CD4-positive, CD25-positive, alpha-beta regulatory T cell (primary cell): ENCODE data around the gene PHC3. TPM values are rescaled to one million over a fixed set of nuclear protein-coding genes. Genes with fewer than 3 reads are reported as not detected.

Experiments
- ATAC-seq, 2 donors: fragments of 150-1000 bp; cut with Tn5 transposase; one replicate each; pipeline ENCODE4 v1.10.0; 2021; ENCODE audit warnings: low read depth in 2 of 2, moderate number of reproducible peaks in 2 of 2, moderate library complexity in 1 of 2
- DNase-seq, 3 donors: peaks; one replicate each; pipeline versions ENCODE4 v3.0.0 to v3.0.0-alpha.2; 2012 to 2022; ENCODE audit warnings: mixed read lengths in 1 of 3
- H3K27ac ChIP-seq: one replicate; pipeline ENCODE4 v1.7.0; 2013; ENCODE audit warnings: mild to moderate bottlenecking, low read length; ENCODE audit not compliant: insufficient read depth, poor library complexity, severe bottlenecking
- H3K27me3 ChIP-seq: one replicate; pipeline ENCODE4 v1.7.0; 2013; ENCODE audit warnings: low read length; ENCODE audit not compliant: control insufficient read depth, insufficient read depth
- H3K36me3 ChIP-seq: one replicate; pipeline ENCODE4 v1.7.0; 2013; ENCODE audit warnings: mild to moderate bottlenecking, low read length, moderate library complexity; ENCODE audit not compliant: control insufficient read depth, insufficient read depth
- H3K4me1 ChIP-seq: 2 replicates; pipeline ENCODE4 v1.7.0; 2013; ENCODE audit warnings: mild to moderate bottlenecking, low read length; ENCODE audit not compliant: insufficient read depth, control insufficient read depth, poor library complexity, severe bottlenecking
- H3K4me3 ChIP-seq: one replicate; pipeline ENCODE4 v1.7.0; 2013; ENCODE audit warnings: low read depth, mild to moderate bottlenecking, low read length, moderate library complexity
- H3K9me3 ChIP-seq, 2 experiments: 1 replicate in 1 of 2; 2 replicates in 1 of 2; pipeline ENCODE4 v1.7.0; 2013; ENCODE audit warnings: low read length in 2 of 2, mild to moderate bottlenecking in 1 of 2, moderate library complexity in 1 of 2; ENCODE audit not compliant: control insufficient read depth in 2 of 2
- H3K27ac Mint-ChIP-seq, 3 donors: one replicate each; pipeline ENCODE4 v1.8.0; 2020 to 2022; ENCODE audit warnings: mild to moderate bottlenecking in 3 of 3, mixed read lengths in 3 of 3, moderate library complexity in 2 of 3
- H3K27me3 Mint-ChIP-seq: one replicate; pipeline ENCODE4 v1.8.0; 2022; ENCODE audit warnings: mild to moderate bottlenecking, mixed read lengths
- H3K36me3 Mint-ChIP-seq: one replicate; pipeline ENCODE4 v1.8.0; 2020; ENCODE audit warnings: mixed read lengths
- H3K4me1 Mint-ChIP-seq, 4 donors: one replicate each; pipeline ENCODE4 v1.8.0; 2020 to 2022; ENCODE audit warnings: mixed read lengths in 4 of 4, mild to moderate bottlenecking in 1 of 4
- H3K4me3 Mint-ChIP-seq, 4 donors: one replicate each; pipeline ENCODE4 v1.8.0; 2020 to 2022; ENCODE audit warnings: mild to moderate bottlenecking in 4 of 4, mixed read lengths in 4 of 4, moderate library complexity in 3 of 4
- H3K9me3 Mint-ChIP-seq, 7 donors: one replicate each; pipeline ENCODE4 v1.8.0; 2020 to 2022; ENCODE audit warnings: mixed read lengths in 7 of 7, mild to moderate bottlenecking in 3 of 7, moderate library complexity in 2 of 7
- polyA plus RNA-seq, 4 donors: library from polyadenylated mRNA; unstranded; fragments of 300-500 nt; fragmentation: Illumina TruSeq; gene quantifications; one replicate each; pipeline ENCODE4 v1.2.3, GENCODE V29; 2021
- total RNA-seq: library from RNA; stranded (reverse); gene quantifications from one replicate; pipeline ENCODE4 v1.2.3, GENCODE V29; 2022

Gene PHC3
- total RNA-seq (177 TPM), polyA plus RNA-seq (10 to 100 TPM; 38.5 to 50.1 (median 42.7) TPM)

- Histone ChIP-seq H3K27me3 (no peaks in the 10 kb centered on the region), H3K9me3 (no peaks in the 10 kb centered on the region), H3K27ac (peak within 1 kb of the TSS; percentile 98), H3K4me1 (peaks cover 50% of the 10 kb centered on the region), H3K4me3 (peak within 1 kb of the TSS; percentile 96), H3K36me3 (peaks cover 21% of the 10 kb centered on the region)
- H3K36me3 Mint-ChIP-seq: peaks cover 23% of the 10 kb centered on the region
- ATAC-seq (peak; percentile 65 to 68), DNase-seq (peak; percentile 86 to 93 (median 91))
- no peaks in the 10 kb centered on the region for H3K9me3 Mint-ChIP-seq
- H3K4me3 Mint-ChIP-seq: peak within 1 kb of the TSS; percentile 97 to 99 (median 98)
- H3K27ac Mint-ChIP-seq: peak within 1 kb of the TSS; percentile 98 to 100 (median 100)
- H3K4me1 Mint-ChIP-seq: peaks cover 20 to 40% (median 30%) of the 10 kb centered on the region in 4 donors
- peaks cover 4% of the 10 kb centered on the region for H3K27me3 Mint-ChIP-seq
Measured at GRCh38 chr3:170180908-170181885, at the start of gene PHC3. PHC3 (minus strand) TSS chr3:170181733; CDS start chr3:170181715, 18 bp downstream.

DNA sequence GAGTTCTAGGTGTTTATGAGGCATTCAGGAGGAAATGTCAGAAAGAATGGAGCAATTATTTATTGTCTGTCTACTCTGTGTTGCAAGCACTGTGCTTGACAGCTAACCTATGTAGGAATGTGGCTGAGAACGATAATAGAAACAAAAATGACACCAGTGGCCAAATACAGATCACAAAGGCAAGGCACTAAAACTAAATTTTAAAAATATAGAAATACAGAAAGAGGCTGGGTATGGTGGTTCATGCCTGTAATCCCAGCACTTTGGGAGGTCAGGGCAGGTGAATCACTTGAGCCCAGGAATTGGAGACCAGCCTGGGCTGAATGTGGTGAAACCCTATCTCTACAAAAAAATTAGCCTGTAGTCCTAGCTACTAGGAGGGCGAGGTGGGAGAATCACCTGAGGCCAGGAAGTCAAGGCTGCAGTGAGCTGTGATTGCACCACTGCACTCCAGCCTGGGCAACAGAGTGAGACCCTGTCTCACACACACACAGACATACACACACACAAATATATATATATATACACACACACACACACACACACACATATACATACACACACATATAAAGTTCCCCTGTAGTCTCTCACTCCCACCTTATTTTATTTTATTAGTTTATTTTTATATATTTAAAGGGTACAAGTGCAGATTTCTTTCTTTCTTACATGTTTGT lies 46.7 kb upstream of the PHC3 start:
- Histone ChIP-seq H3K9me3 (no peaks in the 10 kb centered on the region), H3K27ac (no peak overlapping the region), H3K27me3 (no peaks in the 10 kb centered on the region), H3K4me1 (peaks cover 10% of the 10 kb centered on the region), H3K36me3 (no peaks in the 10 kb centered on the region), H3K4me3 (no peak overlapping the region)
- H3K36me3 Mint-ChIP-seq: no peaks in the 10 kb centered on the region
- H3K4me1 Mint-ChIP-seq: peaks cover 27 to 54% (median 43%) of the 10 kb centered on the region in 4 donors
- DNase-seq: no peak
- no peak for ATAC-seq
- peak overlapping the region in 1 of 3 donors; percentile 0 for H3K27ac Mint-ChIP-seq
- no peak overlapping the region for H3K4me3 Mint-ChIP-seq
- no peaks in the 10 kb centered on the region for H3K9me3 Mint-ChIP-seq
- H3K27me3 Mint-ChIP-seq: no peaks in the 10 kb centered on the region

DNA sequence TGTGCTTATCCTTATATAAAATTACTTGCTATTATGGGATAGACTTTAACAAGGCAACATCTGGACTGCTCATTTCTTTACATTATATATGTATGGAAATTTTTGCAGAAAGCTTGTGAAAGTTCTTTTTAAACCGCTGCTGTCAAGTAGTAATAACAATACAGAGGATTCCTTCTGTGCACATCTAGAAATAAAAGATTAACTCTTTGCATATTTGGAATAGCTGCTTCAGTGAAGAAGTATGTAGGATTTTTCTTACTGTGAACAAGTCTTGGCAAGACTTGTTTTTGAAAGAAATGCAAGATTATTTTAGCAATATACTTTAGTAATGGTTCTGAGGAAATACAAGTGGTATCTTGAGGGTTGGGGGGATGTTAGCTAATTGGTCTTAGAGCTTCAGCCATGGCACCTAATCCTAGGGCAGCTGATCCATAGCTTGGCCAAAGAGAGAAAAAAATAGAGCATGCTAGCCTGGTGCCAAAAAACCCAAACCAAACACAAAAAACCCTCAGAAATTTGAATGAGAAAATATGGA lies 45.0 kb upstream of the PHC3 start:
- DNase-seq: no peak
- H3K4me1 Mint-ChIP-seq: peaks cover 27 to 57% (median 48%) of the 10 kb centered on the region in 4 donors
- H3K9me3 Mint-ChIP-seq: no peaks in the 10 kb centered on the region
- H3K27ac Mint-ChIP-seq: peak overlapping the region in 1 of 3 donors; percentile 4
- H3K4me3 Mint-ChIP-seq: no peak overlapping the region
- H3K36me3 Mint-ChIP-seq: no peaks in the 10 kb centered on the region
- no peak overlapping the region for H3K27ac ChIP-seq
- no peaks in the 10 kb centered on the region for H3K27me3 ChIP-seq
- H3K27me3 Mint-ChIP-seq: no peaks in the 10 kb centered on the region
- no peak overlapping the region for H3K4me3 ChIP-seq
- H3K9me3 ChIP-seq: no peaks in the 10 kb centered on the region
- H3K36me3 ChIP-seq: no peaks in the 10 kb centered on the region
- ATAC-seq: no peak
- H3K4me1 ChIP-seq: peaks cover 20% of the 10 kb centered on the region

DNA sequence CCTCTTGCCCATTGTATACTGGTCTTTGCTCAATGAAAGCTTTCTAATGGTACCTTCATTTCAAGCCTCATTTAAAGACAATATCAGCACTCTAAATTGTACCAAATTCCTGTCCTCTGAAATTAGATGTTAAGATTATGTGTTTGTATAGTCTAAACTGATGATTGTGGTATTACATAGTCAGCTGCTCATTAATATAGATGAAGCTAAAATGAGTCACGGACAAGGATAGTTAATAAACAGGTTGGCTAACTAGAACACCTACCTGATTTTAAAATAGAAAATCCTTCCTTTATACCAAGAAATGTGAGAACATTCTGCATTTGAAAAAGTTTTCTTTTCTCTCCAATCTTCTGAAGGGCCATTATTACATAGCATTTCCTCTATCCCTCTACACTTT lies 43.6 kb upstream of the PHC3 start:
- Histone ChIP-seq H3K27ac (no peak overlapping the region), H3K36me3 (no peaks in the 10 kb centered on the region), H3K4me1 (peaks cover 22% of the 10 kb centered on the region), H3K4me3 (no peak overlapping the region), H3K27me3 (no peaks in the 10 kb centered on the region), H3K9me3 (no peaks in the 10 kb centered on the region)
- Mint-ChIP-seq H3K27me3 (no peaks in the 10 kb centered on the region), H3K27ac (no peak overlapping the region), H3K4me3 (peak overlapping the region in 3 of 4 donors; percentile 11 to 71 (median 45)), H3K36me3 (no peaks in the 10 kb centered on the region), H3K9me3 (no peaks in the 10 kb centered on the region), H3K4me1 (peaks cover 27 to 60% (median 48%) of the 10 kb centered on the region in 4 donors)
- no peak for ATAC-seq
- no peak for DNase-seq

DNA sequence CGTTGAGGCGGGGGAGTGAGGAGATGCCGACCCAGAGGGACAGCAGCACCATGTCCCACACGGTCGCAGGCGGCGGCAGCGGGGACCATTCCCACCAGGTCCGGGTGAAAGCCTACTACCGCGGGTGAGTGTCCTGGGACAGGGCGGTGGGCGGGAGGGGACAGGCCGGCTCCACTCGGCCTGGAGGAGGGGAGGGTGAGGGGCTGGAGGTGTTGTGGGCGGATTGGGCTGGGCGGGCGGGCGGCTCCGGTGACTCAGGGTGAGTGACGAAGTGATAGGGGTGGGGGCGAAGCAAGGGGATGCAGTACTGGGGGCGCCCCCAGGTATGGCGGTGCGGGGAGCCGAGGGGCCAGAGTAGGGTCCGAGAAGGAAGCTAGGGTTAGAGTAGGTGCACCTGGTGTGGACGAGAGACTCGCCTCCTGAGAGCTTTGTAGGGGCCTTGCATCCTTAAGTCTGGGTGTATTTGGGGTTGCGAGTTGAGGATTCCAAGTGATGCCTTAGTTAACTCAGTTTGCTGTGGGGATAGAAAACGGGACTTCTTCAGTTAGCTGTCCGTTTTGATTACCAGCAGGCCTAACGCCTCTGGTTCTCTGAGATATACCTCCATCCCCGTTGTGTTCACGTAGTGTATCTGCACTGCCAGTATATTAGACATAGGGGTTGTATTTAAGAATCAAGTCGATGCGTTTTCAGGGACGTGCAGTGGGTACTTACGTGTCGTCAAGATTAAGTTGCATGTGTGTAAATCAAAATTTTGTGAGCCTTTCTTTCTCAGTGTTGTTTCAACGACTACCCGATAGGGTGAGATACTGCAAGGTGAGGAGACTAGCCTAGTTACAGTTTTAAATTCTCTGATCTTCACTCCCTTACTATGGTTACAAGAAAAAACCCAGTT lies 41.4 kb upstream of the PHC3 start:
- Histone ChIP-seq H3K36me3 (no peaks in the 10 kb centered on the region), H3K4me3 (peak overlapping the region; percentile 81), H3K27me3 (no peaks in the 10 kb centered on the region), H3K27ac (peak overlapping the region; percentile 74), H3K4me1 (peaks cover 22% of the 10 kb centered on the region), H3K9me3 (no peaks in the 10 kb centered on the region)
- DNase-seq (peak; percentile 28 to 72 (median 59)), ATAC-seq (peak; percentile 31)
- Mint-ChIP-seq H3K4me1 (peaks cover 25 to 53% (median 39%) of the 10 kb centered on the region in 4 donors), H3K27ac (peak overlapping the region; percentile 88 to 96 (median 94)), H3K4me3 (peak overlapping the region; percentile 94 to 99 (median 97)), H3K9me3 (no peaks in the 10 kb centered on the region), H3K27me3 (peaks cover 5% of the 10 kb centered on the region), H3K36me3 (no peaks in the 10 kb centered on the region)

DNA sequence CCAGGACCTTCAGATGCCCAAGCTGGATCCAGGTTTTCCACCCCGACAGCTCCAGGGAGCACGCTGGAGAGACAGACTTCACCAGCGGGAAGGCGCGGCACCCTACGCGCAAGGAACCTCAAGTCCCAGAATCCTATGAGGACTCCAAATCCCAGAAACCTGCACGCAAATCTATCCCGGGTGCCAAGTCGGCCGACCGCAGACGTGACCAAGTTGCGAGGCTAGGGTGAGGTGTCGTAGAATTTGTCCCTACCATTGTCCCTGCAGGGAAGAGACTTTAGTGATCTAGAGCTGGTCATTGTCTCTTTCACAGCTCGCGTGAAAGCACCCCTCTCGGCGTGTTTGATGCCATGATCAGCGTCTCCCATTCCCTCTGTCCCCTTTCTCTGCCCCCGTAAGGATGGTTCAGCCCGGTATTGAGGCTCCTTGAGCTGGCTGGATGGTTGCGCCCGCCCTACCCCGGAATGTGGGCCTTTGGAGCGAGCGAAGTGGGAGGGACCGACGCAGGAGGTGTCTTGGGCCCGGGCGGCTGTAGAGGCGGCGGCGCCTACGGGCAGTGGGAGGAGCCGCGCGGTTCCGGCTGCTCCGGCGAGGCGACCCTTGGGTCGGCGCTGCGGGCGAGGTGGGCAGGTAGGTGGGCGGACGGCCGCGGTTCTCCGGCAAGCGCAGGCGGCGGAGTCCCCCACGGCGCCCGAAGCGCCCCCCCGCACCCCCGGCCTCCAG lies 40.6 kb upstream of the PHC3 start, which contains the start of gene PRKCI:
TSS of gene PRKCI (plus strand) at position 501 of the 723 bp plus-strand sequence. CDS start 246 bp downstream, outside the sequence.
- H3K36me3 ChIP-seq: no peaks in the 10 kb centered on the region
- peaks cover 22% of the 10 kb centered on the region for H3K4me1 ChIP-seq
- peak within 1 kb of the TSS; percentile 92 for H3K4me3 ChIP-seq
- Mint-ChIP-seq H3K9me3 (no peaks in the 10 kb centered on the region), H3K4me3 (peak within 1 kb of the TSS; percentile 94 to 99 (median 97)), H3K36me3 (no peaks in the 10 kb centered on the region), H3K27ac (peak within 1 kb of the TSS; percentile 89 to 96 (median 94)), H3K27me3 (peaks cover 5% of the 10 kb centered on the region), H3K4me1 (peaks cover 17 to 45% (median 31%) of the 10 kb centered on the region in 4 donors)
- H3K27me3 ChIP-seq: no peaks in the 10 kb centered on the region
- peak; percentile 94 to 95 for ATAC-seq
- no peaks in the 10 kb centered on the region for H3K9me3 ChIP-seq
- peak; percentile 78 to 98 (median 87) for DNase-seq
- peak within 1 kb of the TSS; percentile 74 for H3K27ac ChIP-seq
